Heart left ventricle (tissue), 16 donors: ENCODE results near the gene DTX4. TPM values are rescaled to one million over a fixed set of nuclear protein-coding genes. Genes with fewer than 3 reads are reported as not detected.

Source experiments
- ATAC-seq, 4 donors: fragments of 200-7000 bp; cut with Tn5 transposase; one replicate each; pipeline ENCODE4 v1.9.1; 2020 to 2022; ENCODE audit warnings: moderate library complexity in 4 of 4, mild to moderate bottlenecking in 3 of 4, moderate number of reproducible peaks in 1 of 4
- DNase-seq, 5 donors: peaks; one replicate each; pipeline ENCODE4 v3.0.0-alpha.2; 2020
- H3K27ac ChIP-seq, 12 donors: fragments of 200-600 bp; sonication (generic) in 4 of 12; one replicate each; pipeline versions ENCODE4 v1.5.0 to v1.8.0; 2016 to 2022; ENCODE audit warnings: mild to moderate bottlenecking in 2 of 12
- H3K27me3 ChIP-seq, 9 donors: fragments of 200-600 bp; sonication (generic) in 2 of 9; one replicate each; pipeline versions ENCODE4 v1.5.1 to v1.8.0; 2016 to 2022; ENCODE audit warnings: mild to moderate bottlenecking in 3 of 9
- H3K36me3 ChIP-seq, 9 donors: fragments of 200-600 bp; sonication (generic) in 2 of 9; one replicate each; pipeline versions ENCODE4 v1.5.0 to v1.8.0; 2018 to 2022; ENCODE audit warnings: mild to moderate bottlenecking in 2 of 9
- H3K4me1 ChIP-seq, 12 donors: fragments of 200-600 bp; sonication (generic) in 4 of 12; one replicate each; pipeline versions ENCODE4 v1.5.0 to v1.8.0; 2016 to 2022; ENCODE audit warnings: mild to moderate bottlenecking in 3 of 12
- H3K4me3 ChIP-seq, 12 donors: fragments of 200-600 bp; sonication (generic) in 4 of 12; one replicate each; pipeline versions ENCODE4 v1.5.0 to v1.8.0; 2017 to 2022; ENCODE audit warnings: mild to moderate bottlenecking in 9 of 12, moderate library complexity in 4 of 12
- H3K9me3 ChIP-seq, 12 donors: fragments of 200-600 bp; sonication (generic) in 4 of 12; one replicate each; pipeline versions ENCODE4 v1.5.0 to v1.8.0; 2016 to 2022; ENCODE audit warnings: mild to moderate bottlenecking in 1 of 12
- POLR2A ChIP-seq, 2 donors: fragments of 450-650 bp; IDR thresholded peaks; one replicate each; pipeline ENCODE4 v1.6.1; 2017; ENCODE audit warnings: antibody characterized with exemption in 2 of 2, mild to moderate bottlenecking in 2 of 2, moderate library complexity in 2 of 2
- WGBS, 4 donors: extraction: QIAGEN DNeasy Blood & Tissue Kit in 2 of 4; methylation state at CpG; one replicate each; pipeline versions ENCODE4 v1.1.5 to v1.1.7; 2013 to 2018; 5-methylcytosine and 5-hydroxymethylcytosine counted together
- intact Hi-C, 10 donors: fragments of 100-400 bp; cut with DNase I; formaldehyde crosslinking; loops; one replicate each; pipeline versions ENCODE4 v1.11.1 to v1.14.2; 2022
- polyA plus RNA-seq, 2 donors: library from polyadenylated mRNA; stranded (reverse); fragments of 200-250 nt; gene quantifications; one replicate each; pipeline ENCODE4 v1.2.3, GENCODE V29; 2013
- total RNA-seq, 9 donors: library from RNA; depleted of rRNA in 2 of 9; stranded (reverse); fragments of >200 nt in 2 of 9; fragmentation: NEBNext Ultra II Directional in 3 of 9; extraction: Animal tissue kit (Norgen Biotek cat#: 25700) in 3 of 9; gene quantifications; one replicate each; pipeline versions ENCODE4 v1.1.0 to v1.2.4, GENCODE V29; 2016 to 2023
- TF ChIP-seq, protein P1 (sequence below), 12 donors: fragments of 200-600 bp; sonication (generic) in 4 of 12; IDR thresholded peaks; one replicate each; pipeline versions ENCODE4 v1.5.0 to v1.8.0; 2018 to 2022; ENCODE audit warnings: antibody characterized with exemption in 12 of 12, mild to moderate bottlenecking in 5 of 12
- donor health status: ischemic (EF 13 %, LVEDD 7.1; RV severe dilation, severe dysfunction).
- donor health status: healthy with polysubstance abuse.
- donor health status: DM: no; HTN: yes; CAD: no.
- donor health status: DM: no; HTN: no; CAD: no.
- donor health status: ischemic (EF 25% LVEDD 6.9; RV normal size, moderate dysfunction).
- donor health status: ischemic (EF 25% LVEDD 5.7; RV mildly dilated, moderate dysfunction).
- donor health status: healthy.
- donor health status: DM: yes; HTN: yes; CAD: no.
- donor health status: ischemic (EF 35%, LVEDD 5.7; RV mildly dilated, moderate dysfunction).
- donor health status: nonischemic (EF 11% LVEDD 7.7; RV severe dilation, severe dysfunction).
- donor health status: DM: yes; HTN: yes; CAD: no.
- donor health status: PGD.
- donor health status: ischemic (EF 29% LVEDD 5.4; RV normal size, mild dysfunction).
- donor health status: nonischemic (EF 23%, LVEDD 6.1; RV moderate dilation, normal function).

The DTX4 gene
- total and polyA plus RNA-seq, 11 donors: 0.74 to 6.8 (median 1.8) TPM

DNA sequence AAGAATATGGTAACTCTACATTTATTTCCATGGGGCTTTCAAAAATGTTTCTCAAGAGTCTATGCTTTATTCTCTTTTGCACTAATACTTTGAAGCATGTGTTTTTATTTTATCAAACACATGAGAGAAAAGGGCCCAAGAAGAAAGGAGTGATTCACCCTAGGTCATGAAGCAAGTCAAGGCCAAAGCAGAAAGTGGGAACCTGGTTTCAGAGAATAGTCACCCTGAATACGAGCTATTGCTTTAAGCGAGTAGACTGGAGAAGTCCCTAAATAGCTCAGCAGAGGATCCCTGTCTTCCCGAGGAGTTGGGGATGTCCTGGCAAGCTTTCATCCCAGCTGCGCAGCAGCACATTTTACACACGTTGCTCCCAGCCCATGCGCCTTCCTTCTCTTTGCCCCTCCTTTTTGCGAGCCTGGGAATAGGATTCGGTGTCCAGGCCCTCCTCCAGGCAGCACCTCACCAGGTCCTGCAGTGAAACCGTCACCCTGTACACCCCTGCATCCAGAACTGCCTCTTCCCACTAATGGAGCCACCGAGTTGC lies 21.7 kb downstream of the DTX4 start:
- no peak overlapping the region for H3K27ac ChIP-seq
- peaks cover 0 to 26% (median 12%) of the 10 kb centered on the region in 12 donors for H3K4me1 ChIP-seq
- H3K27me3 ChIP-seq: no peaks in the 10 kb centered on the region
- no peaks in the 10 kb centered on the region for H3K9me3 ChIP-seq
- no peak for DNase-seq
- intact Hi-C loops: no loop called here
- ATAC-seq: no peak
- no peak overlapping the region for H3K4me3 ChIP-seq
- TF ChIP-seq POLR2A (IDR thresholded peaks at IDR 0.05): no peak
- TF ChIP-seq, protein P1, sequence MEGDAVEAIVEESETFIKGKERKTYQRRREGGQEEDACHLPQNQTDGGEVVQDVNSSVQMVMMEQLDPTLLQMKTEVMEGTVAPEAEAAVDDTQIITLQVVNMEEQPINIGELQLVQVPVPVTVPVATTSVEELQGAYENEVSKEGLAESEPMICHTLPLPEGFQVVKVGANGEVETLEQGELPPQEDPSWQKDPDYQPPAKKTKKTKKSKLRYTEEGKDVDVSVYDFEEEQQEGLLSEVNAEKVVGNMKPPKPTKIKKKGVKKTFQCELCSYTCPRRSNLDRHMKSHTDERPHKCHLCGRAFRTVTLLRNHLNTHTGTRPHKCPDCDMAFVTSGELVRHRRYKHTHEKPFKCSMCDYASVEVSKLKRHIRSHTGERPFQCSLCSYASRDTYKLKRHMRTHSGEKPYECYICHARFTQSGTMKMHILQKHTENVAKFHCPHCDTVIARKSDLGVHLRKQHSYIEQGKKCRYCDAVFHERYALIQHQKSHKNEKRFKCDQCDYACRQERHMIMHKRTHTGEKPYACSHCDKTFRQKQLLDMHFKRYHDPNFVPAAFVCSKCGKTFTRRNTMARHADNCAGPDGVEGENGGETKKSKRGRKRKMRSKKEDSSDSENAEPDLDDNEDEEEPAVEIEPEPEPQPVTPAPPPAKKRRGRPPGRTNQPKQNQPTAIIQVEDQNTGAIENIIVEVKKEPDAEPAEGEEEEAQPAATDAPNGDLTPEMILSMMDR (IDR thresholded peaks at IDR 0.05): no peak
- H3K36me3 ChIP-seq: peaks cover 0 to 69% (median 9%) of the 10 kb centered on the region in 9 donors
- 85 to 90% (median 87%) methylated on average over 10 of the region's 10 CpGs for WGBS, 4 donors

DNA sequence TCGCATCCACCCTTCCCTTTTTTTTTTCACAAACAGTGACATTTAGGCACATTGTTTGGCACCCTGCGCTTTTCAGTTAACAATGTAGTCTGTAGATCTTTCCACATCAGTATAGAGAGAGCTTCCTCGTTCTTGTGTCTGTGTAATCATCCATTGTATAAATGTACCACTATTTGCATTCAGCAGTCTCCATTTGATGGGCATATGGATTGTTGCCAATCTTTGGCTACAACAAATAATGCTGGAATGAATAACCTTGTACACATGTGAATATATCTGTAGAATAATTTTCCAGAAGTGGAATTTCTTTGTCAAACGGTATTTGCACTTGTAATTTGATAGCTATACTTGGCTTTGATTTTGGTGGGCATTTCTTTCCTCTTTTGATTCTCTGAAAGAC lies 23.7 kb downstream of the DTX4 start:
- ATAC-seq (no peak), DNase-seq (no peak)
- 79 to 88% (median 83%) methylated on average over 4 of the region's 4 CpGs for WGBS, 4 donors
- Histone ChIP-seq H3K4me1 (peaks cover 0 to 18% (median 8%) of the 10 kb centered on the region in 12 donors), H3K36me3 (peaks cover 0 to 61% (median 9%) of the 10 kb centered on the region in 9 donors), H3K9me3 (no peaks in the 10 kb centered on the region), H3K27me3 (no peaks in the 10 kb centered on the region), H3K27ac (no peak overlapping the region), H3K4me3 (no peak overlapping the region)
- intact Hi-C loops: no loop called here
- TF ChIP-seq, protein P1 (IDR thresholded peaks at IDR 0.05): no peak
- TF ChIP-seq POLR2A (IDR thresholded peaks at IDR 0.05): no peak

DNA sequence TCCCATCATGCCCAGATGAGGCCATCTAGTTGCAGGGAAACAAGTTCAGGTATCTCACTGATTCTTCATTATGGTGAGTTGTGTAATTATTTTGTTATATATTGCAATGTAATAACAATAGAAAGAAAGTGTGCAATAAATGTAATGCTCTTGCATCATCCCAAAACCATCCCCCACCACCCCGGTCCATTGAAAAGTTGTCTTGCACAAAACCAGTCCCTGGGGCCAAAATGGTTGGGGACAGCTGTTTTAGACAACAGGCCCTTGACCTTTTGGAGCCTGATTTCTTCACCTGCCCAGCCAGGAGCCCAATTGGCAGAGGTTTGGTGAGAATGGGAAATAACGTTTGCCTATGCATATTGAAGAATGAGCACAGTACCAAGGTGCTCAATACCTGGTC lies 24.8 kb downstream of the DTX4 start:
- H3K36me3 ChIP-seq: peaks cover 0 to 56% (median 7%) of the 10 kb centered on the region in 9 donors
- H3K4me1 ChIP-seq: peaks cover 0 to 22% (median 8%) of the 10 kb centered on the region in 12 donors
- intact Hi-C loops: no loop called here
- ATAC-seq: no peak
- no peaks in the 10 kb centered on the region for H3K9me3 ChIP-seq
- 82 to 100% (median 93%) methylated on average over 2 of the region's 2 CpGs for WGBS, 4 donors
- no peak for DNase-seq
- H3K4me3 ChIP-seq: no peak overlapping the region
- H3K27me3 ChIP-seq: no peaks in the 10 kb centered on the region
- TF ChIP-seq POLR2A (IDR thresholded peaks at IDR 0.05): no peak
- TF ChIP-seq, protein P1 (IDR thresholded peaks at IDR 0.05): no peak
- no peak overlapping the region for H3K27ac ChIP-seq

DNA sequence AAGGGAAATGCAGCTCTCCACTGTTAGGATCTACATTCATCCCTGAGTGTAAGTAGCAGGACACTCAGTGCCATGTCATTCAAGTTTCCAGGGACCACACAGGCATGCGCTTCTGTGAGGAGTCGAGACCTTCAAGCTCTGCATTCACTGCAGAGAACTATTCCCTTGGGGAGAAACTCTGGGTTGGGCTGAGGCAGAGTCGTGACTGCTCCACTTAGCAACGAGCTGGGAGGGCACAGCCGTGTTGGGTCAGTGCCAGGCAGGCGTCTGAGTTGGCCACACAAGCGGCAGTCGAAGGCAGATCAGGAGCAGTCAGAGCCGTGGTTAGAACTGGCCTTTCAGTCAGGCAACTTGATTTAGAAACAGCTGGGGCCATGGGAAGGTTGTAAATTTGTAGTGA lies 26.1 kb downstream of the DTX4 start:
- Histone ChIP-seq H3K9me3 (no peaks in the 10 kb centered on the region), H3K27ac (peak overlapping the region in 1 of 12 donors; percentile 5), H3K36me3 (peaks cover 0 to 55% (median 7%) of the 10 kb centered on the region in 9 donors), H3K4me3 (no peak overlapping the region), H3K27me3 (no peaks in the 10 kb centered on the region), H3K4me1 (peaks cover 0 to 22% (median 8%) of the 10 kb centered on the region in 12 donors)
- 19 to 35% (median 25%) methylated on average over 9 of the region's 9 CpGs for WGBS, 4 donors
- intact Hi-C loops: no loop called here
- peak; percentile 61 to 95 (median 90) for ATAC-seq
- TF ChIP-seq POLR2A (IDR thresholded peaks at IDR 0.05): no peak
- TF ChIP-seq, protein P1 (IDR thresholded peaks at IDR 0.05): no peak
- DNase-seq: peak; percentile 58 to 90 (median 84)
